ENCODE results near the gene CLN6. TPM values are rescaled to one million over a fixed set of nuclear protein-coding genes. Genes with fewer than 3 reads are reported as not detected.
"Not testable (repeated sequence)": the region's sequence is repeated elsewhere in the genome, so short reads cannot be mapped to it uniquely, and the experiment has no call there.

CLN6 gene
- total RNA-seq, 6 experiments from 2014 or later: 10.7 to 24.3 (median 15.2) TPM

DNA sequence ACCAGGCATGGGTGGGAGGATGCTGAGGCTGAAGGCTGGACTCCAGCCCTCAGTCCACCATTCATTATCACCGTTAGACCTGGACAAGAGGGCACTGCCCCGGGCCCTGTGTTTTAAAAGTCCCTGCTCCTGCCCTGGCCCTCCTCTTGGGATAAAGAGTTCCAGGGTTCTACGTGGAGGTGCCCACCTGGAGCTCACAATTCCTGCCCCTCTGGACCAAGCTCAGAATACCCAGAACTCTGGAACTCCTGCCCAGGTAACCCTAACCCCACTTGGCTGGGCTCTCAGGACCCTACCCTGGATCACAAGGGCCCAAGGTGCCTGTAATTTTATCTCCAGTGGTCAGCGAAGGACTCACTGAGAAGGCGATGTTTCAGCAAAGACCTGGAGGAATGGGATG lies 25.6 kb downstream of the CLN6 start:
- no peaks in the 10 kb centered on the region for H3K36me3 ChIP-seq
- no peaks in the 10 kb centered on the region for H3K9me3 ChIP-seq
- H3K27ac ChIP-seq: no peak overlapping the region
- intact Hi-C loops (cut with DNase I): no loop called here
- 100% methylated on average over 2 of the region's 5 CpGs for WGBS (ENCODE audit: insufficient coverage, low coverage, low lambda C conversion rate, missing lambda C conversion rate)
- TF ChIP-seq, protein P1, sequence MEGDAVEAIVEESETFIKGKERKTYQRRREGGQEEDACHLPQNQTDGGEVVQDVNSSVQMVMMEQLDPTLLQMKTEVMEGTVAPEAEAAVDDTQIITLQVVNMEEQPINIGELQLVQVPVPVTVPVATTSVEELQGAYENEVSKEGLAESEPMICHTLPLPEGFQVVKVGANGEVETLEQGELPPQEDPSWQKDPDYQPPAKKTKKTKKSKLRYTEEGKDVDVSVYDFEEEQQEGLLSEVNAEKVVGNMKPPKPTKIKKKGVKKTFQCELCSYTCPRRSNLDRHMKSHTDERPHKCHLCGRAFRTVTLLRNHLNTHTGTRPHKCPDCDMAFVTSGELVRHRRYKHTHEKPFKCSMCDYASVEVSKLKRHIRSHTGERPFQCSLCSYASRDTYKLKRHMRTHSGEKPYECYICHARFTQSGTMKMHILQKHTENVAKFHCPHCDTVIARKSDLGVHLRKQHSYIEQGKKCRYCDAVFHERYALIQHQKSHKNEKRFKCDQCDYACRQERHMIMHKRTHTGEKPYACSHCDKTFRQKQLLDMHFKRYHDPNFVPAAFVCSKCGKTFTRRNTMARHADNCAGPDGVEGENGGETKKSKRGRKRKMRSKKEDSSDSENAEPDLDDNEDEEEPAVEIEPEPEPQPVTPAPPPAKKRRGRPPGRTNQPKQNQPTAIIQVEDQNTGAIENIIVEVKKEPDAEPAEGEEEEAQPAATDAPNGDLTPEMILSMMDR (IDR thresholded peaks at IDR 0.05): no peak
- TF ChIP-seq POLR2A (IDR thresholded peaks at IDR 0.05): no peak
- H3K4me1 ChIP-seq: peaks cover 0 to 12% (median 5%) of the 10 kb centered on the region in 4 donors
- DNase-seq (peak in 1 of 3 donors; percentile 33), ATAC-seq (no peak)
- no peak overlapping the region for H3K4me3 ChIP-seq
- no peaks in the 10 kb centered on the region for H3K27me3 ChIP-seq

DNA sequence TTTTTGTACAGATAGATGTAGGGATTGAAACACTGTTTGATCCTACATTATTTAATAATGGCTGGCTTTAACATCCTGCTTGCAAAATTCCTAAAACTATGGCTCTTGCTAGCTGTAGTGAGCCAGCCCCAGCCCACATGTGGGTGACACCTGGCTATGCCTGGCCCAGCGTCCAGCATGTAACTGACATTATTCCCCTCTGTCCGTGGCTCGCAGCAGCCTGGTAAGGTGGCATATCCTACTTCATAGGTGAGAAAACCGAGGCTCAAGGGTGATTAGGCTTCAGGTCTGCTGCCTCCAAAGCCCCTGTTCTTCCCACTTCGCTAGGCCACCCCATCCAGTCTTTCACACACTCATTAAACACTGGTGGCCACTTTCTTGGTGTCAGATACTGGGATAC lies 26.0 kb downstream of the CLN6 start:
- Histone ChIP-seq H3K27ac (no peak overlapping the region), H3K4me3 (no peak overlapping the region), H3K36me3 (no peaks in the 10 kb centered on the region), H3K27me3 (no peaks in the 10 kb centered on the region), H3K9me3 (no peaks in the 10 kb centered on the region), H3K4me1 (peaks cover 0 to 12% (median 5%) of the 10 kb centered on the region in 4 donors)
- TF ChIP-seq, protein P1 (IDR thresholded peaks at IDR 0.05): no peak
- TF ChIP-seq POLR2A (IDR thresholded peaks at IDR 0.05): no peak
- intact Hi-C loops (cut with DNase I): no loop called here
- peak in 1 of 3 donors; percentile 29 for DNase-seq
- ATAC-seq: no peak
- 90% methylated on average over 2 of the region's 5 CpGs for WGBS (ENCODE audit: insufficient coverage, low coverage, low lambda C conversion rate, missing lambda C conversion rate)

DNA sequence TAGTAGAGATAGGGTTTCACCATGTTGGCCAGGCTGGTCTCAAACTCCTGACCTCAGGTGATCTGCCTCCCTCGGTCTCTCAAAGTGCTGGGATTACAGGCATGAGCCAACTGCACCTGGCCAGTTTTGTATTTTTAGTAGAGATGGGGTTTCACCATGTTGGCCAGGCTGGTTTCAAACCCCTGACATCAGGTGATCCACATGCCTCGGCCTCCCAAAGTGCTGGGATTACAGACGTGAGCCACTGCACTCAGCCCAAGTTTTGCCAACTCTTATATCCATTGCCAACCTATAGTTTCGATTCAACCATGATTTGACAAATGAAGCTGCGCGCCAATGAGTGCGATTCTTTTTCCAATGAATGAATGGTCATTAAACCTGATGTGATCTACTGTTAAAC lies 26.5 kb downstream of the CLN6 start:
- H3K36me3 ChIP-seq; intact Hi-C loops (cut with DNase I); H3K27ac ChIP-seq; H3K9me3 ChIP-seq; H3K27me3 ChIP-seq; ATAC-seq; DNase-seq; H3K4me3 ChIP-seq: not testable (repeated sequence)
- H3K4me1 ChIP-seq: peaks cover 0 to 12% (median 5%) of the 10 kb centered on the region in 4 donors
- 95% methylated on average over 4 of the region's 7 CpGs for WGBS (ENCODE audit: insufficient coverage, low coverage, low lambda C conversion rate, missing lambda C conversion rate)

DNA sequence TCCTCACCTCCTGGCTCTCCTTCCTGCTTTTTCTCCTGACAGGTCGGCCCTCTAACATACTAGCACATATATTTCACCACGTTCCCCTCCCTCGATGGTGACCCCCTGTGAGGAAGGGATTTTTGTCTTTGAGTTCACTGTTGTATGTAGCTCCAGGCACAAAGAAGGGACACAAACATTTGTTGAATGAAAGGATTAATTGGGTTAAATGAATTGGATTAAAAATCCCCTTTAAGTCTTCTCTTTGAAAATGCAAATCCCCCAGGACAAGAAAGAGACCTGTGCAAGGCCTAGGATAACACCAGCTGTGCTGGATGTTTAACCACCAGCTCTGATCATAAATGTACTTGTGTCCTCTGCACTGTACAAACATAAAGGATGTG lies 27.7 kb downstream of the CLN6 start:
- WGBS (ENCODE audit: insufficient coverage, low coverage, low lambda C conversion rate, missing lambda C conversion rate): 44% methylated on average over 3 of the region's 3 CpGs
- H3K27ac ChIP-seq: no peak overlapping the region
- ATAC-seq (no peak), DNase-seq (no peak)
- peaks cover 0 to 3% (median 0%) of the 10 kb centered on the region in 4 donors for H3K36me3 ChIP-seq
- peaks cover 0 to 12% (median 5%) of the 10 kb centered on the region in 4 donors for H3K4me1 ChIP-seq
- intact Hi-C loops (cut with DNase I): no loop called here
- no peak overlapping the region for H3K4me3 ChIP-seq
- no peak for TF ChIP-seq POLR2A (IDR thresholded peaks at IDR 0.05)
- TF ChIP-seq, protein P1 (IDR thresholded peaks at IDR 0.05): no peak
- no peaks in the 10 kb centered on the region for H3K27me3 ChIP-seq
- no peaks in the 10 kb centered on the region for H3K9me3 ChIP-seq

DNA sequence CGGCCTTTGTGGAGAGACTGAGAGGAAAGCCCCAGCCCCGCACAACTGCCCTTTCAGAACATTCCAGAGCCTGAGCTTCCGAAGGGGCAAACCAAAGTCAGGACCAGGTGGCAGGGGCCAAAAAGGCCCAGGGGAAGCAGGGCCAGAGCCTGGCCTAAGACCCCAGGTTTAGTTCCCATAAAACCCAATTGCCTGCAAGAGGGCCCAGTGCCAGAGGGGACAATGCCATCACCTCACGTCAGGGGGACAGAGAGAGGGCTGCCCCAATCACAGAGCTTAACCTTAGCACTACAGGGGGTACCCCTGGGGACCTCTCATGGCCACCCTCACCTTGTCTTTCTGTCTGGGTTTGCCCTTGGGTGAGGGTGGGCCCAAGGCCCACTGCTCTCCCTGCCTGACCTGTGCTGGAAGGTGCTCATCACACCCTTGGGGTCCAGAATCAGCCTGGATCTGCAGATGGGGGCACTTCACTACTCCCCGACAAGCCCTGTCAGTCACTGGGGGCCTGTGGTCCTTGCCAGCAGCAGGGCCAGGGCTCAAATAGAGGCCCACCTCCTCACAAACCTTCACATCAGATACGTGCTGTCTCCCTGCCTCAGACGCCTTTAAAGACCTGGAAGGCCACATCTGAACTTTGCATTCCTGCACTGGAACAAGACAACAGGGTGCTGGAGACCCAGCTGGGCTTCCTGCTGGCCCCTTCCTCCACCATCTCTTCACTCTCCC lies 28.2 kb downstream of the CLN6 start:
- Histone ChIP-seq H3K27me3 (no peaks in the 10 kb centered on the region), H3K4me1 (peaks cover 0 to 12% (median 5%) of the 10 kb centered on the region in 4 donors), H3K9me3 (no peaks in the 10 kb centered on the region), H3K27ac (no peak overlapping the region), H3K4me3 (no peak overlapping the region), H3K36me3 (peaks cover 0 to 3% (median 0%) of the 10 kb centered on the region in 4 donors)
- no peak for TF ChIP-seq POLR2A (IDR thresholded peaks at IDR 0.05)
- TF ChIP-seq, protein P1 (IDR thresholded peaks at IDR 0.05): no peak
- peak in 1 of 3 donors; percentile 44 for DNase-seq
- no CpG with 5 or more reads among the region's 7 CpGs for WGBS (ENCODE audit: insufficient coverage, low coverage, low lambda C conversion rate, missing lambda C conversion rate)
- no peak for ATAC-seq
- intact Hi-C loops (cut with DNase I): no loop called here

Data from right lobe of liver (tissue), 6 donors.